ENCODE measurements around the gene PHYH. TPM values are rescaled to one million over a fixed set of nuclear protein-coding genes. Genes with fewer than 3 reads are reported as not detected.

The PHYH gene
- total RNA-seq, 3 donors from 2014 or later = 23.7 to 74.7 (median 26.9) TPM

- TF ChIP-seq POLR2AphosphoS5 (IDR thresholded peaks at IDR 0.05) (no peak), POLR2A (IDR thresholded peaks at IDR 0.05) (no peak), CTCF (IDR thresholded peaks at IDR 0.05) (no peak)
- Histone ChIP-seq H3K36me3 (no peaks in the 10 kb centered on the region), H3K4me1 (no peaks in the 10 kb centered on the region), H3K9me3 (no peaks in the 10 kb centered on the region), H3K4me3 (peak overlapping the region in 1 of 3 donors; percentile 23), H3K27ac (peak overlapping the region in 1 of 2 donors; percentile 12), H3K27me3 (no peaks in the 10 kb centered on the region)
- DNase-seq (ENCODE audit: low spot score in 2 of 2) = no peak
- intact Hi-C loops (cut with DNase I; ENCODE audit: low total_unique reads) = no loop called here
Observed at GRCh38 chr10:13272164-13272571, 27.7 kb downstream of the PHYH start.

DNA sequence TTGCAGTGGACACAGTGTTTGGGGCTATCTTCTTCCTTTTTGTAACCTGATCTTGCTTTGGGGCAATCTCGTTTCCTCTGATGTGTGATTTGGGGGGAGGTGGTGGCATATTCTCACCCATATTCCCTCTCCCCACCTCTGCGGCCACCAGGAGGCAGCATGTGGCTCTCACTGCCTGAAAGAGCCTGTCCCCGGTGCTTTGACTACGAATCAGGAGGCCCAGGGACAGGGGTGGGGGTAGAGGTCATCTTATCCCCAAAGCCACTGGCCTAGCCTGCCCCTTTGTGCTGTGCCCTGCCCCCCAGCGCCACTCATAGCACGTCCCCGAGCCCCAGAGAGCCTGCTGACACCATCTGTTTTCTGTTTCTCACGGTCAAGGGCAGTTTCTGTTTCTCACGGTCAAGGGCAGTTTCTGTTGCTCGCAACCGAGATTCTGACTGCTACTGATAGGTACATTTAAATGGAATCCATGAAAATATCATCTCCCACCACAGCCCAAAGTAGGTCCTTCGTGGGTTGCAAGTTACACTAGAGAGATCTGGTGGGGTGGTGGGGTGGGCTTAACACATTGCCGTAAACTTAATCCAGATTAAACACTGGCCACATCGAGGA lies 28.2 kb downstream of the PHYH start:
- H3K9me3 ChIP-seq = no peaks in the 10 kb centered on the region
- peak in 1 of 2 donors; percentile 58 for DNase-seq (ENCODE audit: low spot score in 2 of 2)
- TF ChIP-seq POLR2A (IDR thresholded peaks at IDR 0.05) = no peak
- TF ChIP-seq CTCF (IDR thresholded peaks at IDR 0.05) = peak in 1 of 3 donors; percentile 38
- no peak for TF ChIP-seq POLR2AphosphoS5 (IDR thresholded peaks at IDR 0.05)
- H3K27me3 ChIP-seq = no peaks in the 10 kb centered on the region
- intact Hi-C loops (cut with DNase I; ENCODE audit: low total_unique reads) = no loop called here
- peak overlapping the region in 1 of 3 donors; percentile 23 for H3K4me3 ChIP-seq
- no peaks in the 10 kb centered on the region for H3K36me3 ChIP-seq
- H3K27ac ChIP-seq = peak overlapping the region in 1 of 2 donors; percentile 12
- no peaks in the 10 kb centered on the region for H3K4me1 ChIP-seq

- intact Hi-C loops (cut with DNase I; ENCODE audit: low total_unique reads) = no loop called here
- Histone ChIP-seq H3K4me3 (no peak overlapping the region), H3K27ac (no peak overlapping the region), H3K9me3 (no peaks in the 10 kb centered on the region), H3K27me3 (no peaks in the 10 kb centered on the region), H3K36me3 (no peaks in the 10 kb centered on the region), H3K4me1 (no peaks in the 10 kb centered on the region)
- no peak for DNase-seq (ENCODE audit: low spot score in 2 of 2)
- TF ChIP-seq POLR2A (IDR thresholded peaks at IDR 0.05) = no peak
- TF ChIP-seq CTCF (IDR thresholded peaks at IDR 0.05) = no peak
- TF ChIP-seq POLR2AphosphoS5 (IDR thresholded peaks at IDR 0.05) = no peak
Observed at GRCh38 chr10:13270877-13271551, 28.9 kb downstream of the PHYH start.

GRCh38 chr10:13268841-13269240 lies 31.0 kb downstream of the PHYH start:
- intact Hi-C loops (cut with DNase I; ENCODE audit: low total_unique reads) = no loop called here
- TF ChIP-seq CTCF (IDR thresholded peaks at IDR 0.05) (no peak), POLR2AphosphoS5 (IDR thresholded peaks at IDR 0.05) (no peak), POLR2A (IDR thresholded peaks at IDR 0.05) (no peak)
- H3K27me3 ChIP-seq = peaks cover 0 to 2% of the 10 kb centered on the region in 2 donors
- no peaks in the 10 kb centered on the region for H3K36me3 ChIP-seq
- no peaks in the 10 kb centered on the region for H3K9me3 ChIP-seq
- H3K4me1 ChIP-seq = no peaks in the 10 kb centered on the region
- no peak overlapping the region for H3K27ac ChIP-seq
- H3K4me3 ChIP-seq = no peak overlapping the region
- DNase-seq (ENCODE audit: low spot score in 2 of 2) = no peak

- no peak for TF ChIP-seq CTCF (IDR thresholded peaks at IDR 0.05)
- TF ChIP-seq POLR2A (IDR thresholded peaks at IDR 0.05) = no peak
- no peaks in the 10 kb centered on the region for H3K36me3 ChIP-seq
- intact Hi-C loops (cut with DNase I; ENCODE audit: low total_unique reads) = no loop called here
- DNase-seq (ENCODE audit: low spot score in 2 of 2) = no peak
- H3K9me3 ChIP-seq = no peaks in the 10 kb centered on the region
- H3K4me1 ChIP-seq = no peaks in the 10 kb centered on the region
- H3K27me3 ChIP-seq = peaks cover 0 to 5% of the 10 kb centered on the region in 2 donors
- H3K27ac ChIP-seq = no peak overlapping the region
- H3K4me3 ChIP-seq = no peak overlapping the region
Observed at GRCh38 chr10:13268310-13268709, 31.6 kb downstream of the PHYH start.

All from breast epithelium (tissue), 4 donors.